SK-N-SH (cell line): Measurements from ENCODE around the gene ZFYVE27. TPM values are rescaled to one million over a fixed set of nuclear protein-coding genes. Genes with fewer than 3 reads are reported as not detected.

Experiments
- CTCF ChIA-PET: fragments of 300-600, 350-600 bp; formaldehyde crosslinking; extraction: SDS; loops from one replicate; lab custom pipeline; 2021; lab: Yijun Ruan, JAX
- POLR2A ChIA-PET: fragments of 350-600 bp; sonication (Branson Sonifier 250); formaldehyde crosslinking; extraction: SDS; loops from one replicate; lab custom pipeline; 2020; ENCODE audit warnings: antibody characterized with exemption, inconsistent platforms; lab: Yijun Ruan, JAX
- DNase-seq: peaks from one replicate; pipeline ENCODE4 v3.0.0; 2012
- H2AFZ ChIP-seq: fragments of 200-600 bp; sonication (generic); 2 replicates; pipeline ENCODE4 v1.8.1; 2016; ENCODE audit warnings: antibody characterized with exemption, mild to moderate bottlenecking, low read depth
- H3F3A ChIP-seq: fragments of 200-600 bp; sonication (generic); replicated peaks from 2 replicates; pipeline ENCODE3; 2016; ENCODE audit warnings: antibody characterized with exemption, mild to moderate bottlenecking; ENCODE audit not compliant: insufficient read depth
- H3K27ac ChIP-seq, 2 experiments: fragments of 200-500 bp in 1 of 2; fragments of 200-600 bp in 1 of 2; sonication (Bioruptor generic) in 1 of 2; sonication (generic), shearing (Covaris generic) in 1 of 2; 2 replicates each; pipeline versions ENCODE4 v1.5.1 to v1.6.1; 2014 to 2016; ENCODE audit warnings: low read depth in 2 of 2, inconsistent platforms in 1 of 2, low read length in 1 of 2, mild to moderate bottlenecking in 1 of 2, mixed read lengths in 1 of 2
- H3K27me3 ChIP-seq: fragments of 200-600 bp; sonication (generic), shearing (Covaris generic); 2 replicates; pipeline ENCODE4 v1.6.1; 2016; ENCODE audit warnings: mixed run types; ENCODE audit not compliant: insufficient read depth
- H3K36me3 ChIP-seq, 2 experiments: fragments of 200-500 bp in 1 of 2; fragments of 200-600 bp in 1 of 2; sonication (Bioruptor generic) in 1 of 2; sonication (generic) in 1 of 2; replicated peaks in 1 of 2; 2 replicates each; pipeline versions ENCODE3 to v1.5.1; 2014 to 2016; ENCODE audit warnings: low read length in 1 of 2, mild to moderate bottlenecking in 1 of 2; ENCODE audit not compliant: insufficient read depth in 2 of 2, control insufficient read depth in 1 of 2
- H3K4me1 ChIP-seq, 2 experiments: fragments of 200-500 bp in 1 of 2; fragments of 200-600 bp in 1 of 2; sonication (Bioruptor generic) in 1 of 2; sonication (generic), shearing (Covaris generic) in 1 of 2; 2 replicates each; pipeline versions ENCODE4 v1.5.1 to v1.6.1; 2014 to 2016; ENCODE audit warnings: low read depth in 1 of 2, low read length in 1 of 2, mixed run types in 1 of 2; ENCODE audit not compliant: insufficient read depth in 2 of 2, control insufficient read depth in 1 of 2
- H3K4me2 ChIP-seq: fragments of 200-600 bp; sonication (generic), shearing (Covaris generic); 2 replicates; pipeline ENCODE4 v1.6.1; 2017; ENCODE audit warnings: mixed run types
- H3K4me3 ChIP-seq, 2 experiments: fragments of 200-500 bp in 1 of 2; fragments of 200-600 bp in 1 of 2; sonication (Bioruptor generic) in 1 of 2; sonication (generic), shearing (Covaris generic) in 1 of 2; 2 replicates each; pipeline versions ENCODE4 v1.5.1 to v1.8.1; 2014 to 2016; ENCODE audit warnings: low read depth in 2 of 2, inconsistent platforms in 1 of 2, low read length in 1 of 2, mild to moderate bottlenecking in 1 of 2, mixed read lengths in 1 of 2, moderate library complexity in 1 of 2
- H3K79me2 ChIP-seq: fragments of 200-600 bp; sonication (generic); 2 replicates; pipeline ENCODE4 v1.8.1; 2017; ENCODE audit warnings: mild to moderate bottlenecking; ENCODE audit not compliant: insufficient read depth
- H3K9ac ChIP-seq: fragments of 200-600 bp; sonication (generic); 2 replicates; pipeline ENCODE4 v1.6.1; 2017; ENCODE audit warnings: mixed run types
- H3K9me2 ChIP-seq: fragments of 200-600 bp; sonication (generic); 2 replicates; pipeline ENCODE4 v1.6.1; 2017; ENCODE audit warnings: mixed run types
- H3K9me3 ChIP-seq: fragments of 200-600 bp; sonication (generic); 2 replicates; pipeline ENCODE4 v1.6.1; 2017; ENCODE audit warnings: mixed run types, mild to moderate bottlenecking, moderate library complexity
- H4K20me1 ChIP-seq: fragments of 200-600 bp; sonication (generic); 2 replicates; pipeline ENCODE4 v1.6.1; 2017; ENCODE audit warnings: mild to moderate bottlenecking, mixed run types; ENCODE audit not compliant: insufficient read depth
- CHD2 ChIP-seq: fragments of 150-350 bp; IDR thresholded peaks from 2 replicates; pipeline ENCODE4 v1.6.1; 2018; ENCODE audit warnings: low read length; ENCODE audit not compliant: partially characterized antibody
- CTCF ChIP-seq: fragments of 200-600 bp; sonication (generic); IDR thresholded peaks from 2 replicates; pipeline ENCODE4 v1.6.1; 2017; ENCODE audit warnings: antibody characterized with exemption, mild to moderate bottlenecking, moderate library complexity
- ELF1 ChIP-seq: IDR thresholded peaks from 2 replicates; pipeline ENCODE4 v1.4.0; 2012
- EP300 ChIP-seq, 2 experiments: IDR thresholded peaks; 2 replicates each; pipeline versions ENCODE4 v1.4.0 to v1.6.1; 2012; ENCODE audit warnings: borderline replicate concordance in 1 of 2, low read depth in 1 of 2, low read length in 1 of 2
- FOSL2 ChIP-seq: IDR thresholded peaks from 2 replicates; pipeline ENCODE4 v1.4.0; 2012; ENCODE audit warnings: low read depth, mild to moderate bottlenecking, moderate library complexity, borderline replicate concordance
- FOXJ3 ChIP-seq: sonication (generic); formaldehyde crosslinking; IDR thresholded peaks from 2 replicates; pipeline ENCODE4 v1.5.1; 2020; ENCODE audit warnings: mild to moderate bottlenecking, missing genetic modification reagents
- FOXM1 ChIP-seq: IDR thresholded peaks from 2 replicates; pipeline ENCODE4 v1.4.0; 2012; ENCODE audit warnings: low read depth, mild to moderate bottlenecking
- JUND ChIP-seq: IDR thresholded peaks from 2 replicates; pipeline ENCODE4 v1.4.0; 2012
- MXI1 ChIP-seq: IDR thresholded peaks from 2 replicates; pipeline ENCODE4 v1.6.1; 2012; ENCODE audit warnings: mild to moderate bottlenecking, low read depth, low read length, improper control_type of control experiment
- NFIC ChIP-seq: IDR thresholded peaks from 2 replicates; pipeline ENCODE4 v1.4.0; 2012; ENCODE audit warnings: borderline replicate concordance
- NRF1 ChIP-seq: IDR thresholded peaks from 2 replicates; pipeline ENCODE4 v1.6.1; 2012; ENCODE audit warnings: low read depth, mild to moderate bottlenecking, low read length
- POLR2AphosphoS5 ChIP-seq: IDR thresholded peaks from 2 replicates; pipeline ENCODE4 v1.6.1; 2012; ENCODE audit warnings: low read depth, low read length
- SMC3 ChIP-seq: IDR thresholded peaks from 2 replicates; pipeline ENCODE4 v1.6.1; 2012; ENCODE audit warnings: low read depth, low read length, improper control_type of control experiment
- TAF1 ChIP-seq: IDR thresholded peaks from 2 replicates; pipeline ENCODE4 v1.6.1; 2012; ENCODE audit warnings: low read depth, mild to moderate bottlenecking, low read length, moderate library complexity, borderline replicate concordance
- TEAD4 ChIP-seq: IDR thresholded peaks from 2 replicates; pipeline ENCODE4 v1.4.0; 2012; ENCODE audit warnings: mild to moderate bottlenecking, borderline replicate concordance; ENCODE audit not compliant: insufficient read depth
- USF1 ChIP-seq: IDR thresholded peaks from 2 replicates; pipeline ENCODE4 v1.4.0; 2012; ENCODE audit warnings: low read depth, borderline replicate concordance
- YY1 ChIP-seq: IDR thresholded peaks from 2 replicates; pipeline ENCODE4 v1.4.0; 2012; ENCODE audit warnings: low read depth, mild to moderate bottlenecking
- WGBS: methylation state at CpG from one replicate; pipeline ENCODE4 v1.1.6; 2017; ENCODE audit warnings: low lambda C conversion rate; 5-methylcytosine and 5-hydroxymethylcytosine counted together
- polyA plus RNA-seq, 3 experiments: library from polyadenylated mRNA; depleted of rRNA; stranded (reverse); fragments of >200 nt; gene quantifications; 2 replicates each; pipeline ENCODE4 v1.2.3, GENCODE V29; 2012
- TF ChIP-seq, protein P1 (sequence below): IDR thresholded peaks from 2 replicates; pipeline ENCODE4; 2012
- TF ChIP-seq, protein P2 (sequence below): IDR thresholded peaks from 2 replicates; pipeline ENCODE4 v1.4.0; 2012; ENCODE audit warnings: low read depth

Gene ZFYVE27, protein sequence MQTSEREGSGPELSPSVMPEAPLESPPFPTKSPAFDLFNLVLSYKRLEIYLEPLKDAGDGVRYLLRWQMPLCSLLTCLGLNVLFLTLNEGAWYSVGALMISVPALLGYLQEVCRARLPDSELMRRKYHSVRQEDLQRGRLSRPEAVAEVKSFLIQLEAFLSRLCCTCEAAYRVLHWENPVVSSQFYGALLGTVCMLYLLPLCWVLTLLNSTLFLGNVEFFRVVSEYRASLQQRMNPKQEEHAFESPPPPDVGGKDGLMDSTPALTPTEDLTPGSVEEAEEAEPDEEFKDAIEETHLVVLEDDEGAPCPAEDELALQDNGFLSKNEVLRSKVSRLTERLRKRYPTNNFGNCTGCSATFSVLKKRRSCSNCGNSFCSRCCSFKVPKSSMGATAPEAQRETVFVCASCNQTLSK
- polyA plus RNA-seq (2012; rRNA removed) = 30.5 and 44.3 TPM in 2 replicates
- 15.5 and 22.6 TPM in 2 replicates for polyA plus RNA-seq (2012; cell fraction: cytosol; rRNA removed)
- polyA plus RNA-seq (2012; cell fraction: nucleus; rRNA removed) = 111 and 122 TPM in 2 replicates

GRCh38 chr10:97736902-97737769 is at the start of gene ZFYVE27:
Gene ZFYVE27, plus strand, starts transcription at chr10:97737128. Its CDS starts 1,350 bp downstream, at chr10:97738478.
- no peaks in the 10 kb centered on the region for H3F3A ChIP-seq
- no peaks in the 10 kb centered on the region for H3K9me3 ChIP-seq
- no peaks in the 10 kb centered on the region for H3K9me2 ChIP-seq
- H4K20me1 ChIP-seq = peaks cover 20% of the 10 kb centered on the region
- H3K36me3 ChIP-seq = peaks cover 19 to 21% of the 10 kb centered on the region in 2 experiments
- peaks cover 50% of the 10 kb centered on the region for H3K79me2 ChIP-seq
- peak; percentile 99 for DNase-seq
- POLR2A ChIA-PET = interaction anchor here (0.8 to 1.8 kb wide), 2 partner anchors 23 to 50 kb away, joined by 4 to 5 read pairs; partner anchors contain the start of gene AVPI1
- peak within 1 kb of the TSS; percentile 85 for H3K4me2 ChIP-seq
- peak within 1 kb of the TSS; percentile 74 to 84 for H3K27ac ChIP-seq
- peak within 1 kb of the TSS; percentile 83 for H2AFZ ChIP-seq
- CTCF ChIA-PET = interaction anchor here (1.6 to 15.2 kb wide), 4 partner anchors 12 to 61 kb away, joined by 4 to 687 read pairs (median 18); partner anchors contain the start of genes AVPI1 and MARVELD1
- peak within 1 kb of the TSS; percentile 83 for H3K9ac ChIP-seq
- peaks cover 0 to 15% of the 10 kb centered on the region in 2 experiments; a peak in 2 of 4 replicates for H3K4me1 ChIP-seq
- H3K4me3 ChIP-seq = peak within 1 kb of the TSS; percentile 89 to 94
- 2% methylated on average over 38 of the region's 72 CpGs for WGBS
- no peaks in the 10 kb centered on the region for H3K27me3 ChIP-seq
- 0 out of 4 replicates have a peak, but pooled peaks of 1 of the 2 experiments have one; percentile 30 for TF ChIP-seq EP300 (IDR thresholded peaks at IDR 0.05; ENCODE audit: borderline replicate concordance in 1 of 2, low read depth in 1 of 2, low read length in 1 of 2)
- TF ChIP-seq SMC3 = no peak
- TF ChIP-seq NRF1 = peak; percentile 88
- TF ChIP-seq, protein P1, sequence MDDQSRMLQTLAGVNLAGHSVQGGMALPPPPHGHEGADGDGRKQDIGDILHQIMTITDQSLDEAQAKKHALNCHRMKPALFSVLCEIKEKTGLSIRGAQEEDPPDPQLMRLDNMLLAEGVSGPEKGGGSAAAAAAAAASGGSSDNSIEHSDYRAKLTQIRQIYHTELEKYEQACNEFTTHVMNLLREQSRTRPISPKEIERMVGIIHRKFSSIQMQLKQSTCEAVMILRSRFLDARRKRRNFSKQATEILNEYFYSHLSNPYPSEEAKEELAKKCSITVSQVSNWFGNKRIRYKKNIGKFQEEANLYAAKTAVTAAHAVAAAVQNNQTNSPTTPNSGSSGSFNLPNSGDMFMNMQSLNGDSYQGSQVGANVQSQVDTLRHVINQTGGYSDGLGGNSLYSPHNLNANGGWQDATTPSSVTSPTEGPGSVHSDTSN = no peak
- TF ChIP-seq MXI1 = peak; percentile 50; the same call in 1 of the 2 replicates
- TF ChIP-seq NFIC = no peak
- no peak for TF ChIP-seq USF1
- TF ChIP-seq FOXJ3 (CRISPR knock-in tag) = peak; percentile 69; the same call in 1 of the 2 replicates
- TF ChIP-seq YY1 = no peak
- peak; percentile 96 for TF ChIP-seq POLR2AphosphoS5
- TF ChIP-seq FOSL2 = no peak
- no peak for TF ChIP-seq CTCF
- TF ChIP-seq, protein P2, sequence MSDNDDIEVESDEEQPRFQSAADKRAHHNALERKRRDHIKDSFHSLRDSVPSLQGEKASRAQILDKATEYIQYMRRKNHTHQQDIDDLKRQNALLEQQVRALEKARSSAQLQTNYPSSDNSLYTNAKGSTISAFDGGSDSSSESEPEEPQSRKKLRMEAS = peak; percentile 100
- no peak for TF ChIP-seq JUND
- TF ChIP-seq FOXM1 = no peak
- TF ChIP-seq TAF1 = peak; percentile 61; the same call in 1 of the 2 replicates
- TF ChIP-seq CHD2 = peak; percentile 58
- no peak for TF ChIP-seq TEAD4
- TF ChIP-seq ELF1 = peak; percentile 92
